HepG2 (cell line): ENCODE results near the gene SLC4A2. TPM values are rescaled to one million over a fixed set of nuclear protein-coding genes. Genes with fewer than 3 reads are reported as not detected.
A peak's percentile ranks its signal among the peaks of the same experiment; 100 is the strongest.

Experiments used
- ARID2 ChIP-seq: sonication (generic); formaldehyde crosslinking; IDR thresholded peaks from 2 replicates; pipeline ENCODE4 v1.8.1; 2022; ENCODE audit warnings: mild to moderate bottlenecking, missing genetic modification reagents, borderline replicate concordance
- ASH2L ChIP-seq: fragments of 300-600, 200-600 bp; sonication (generic); IDR thresholded peaks from 2 replicates; pipeline ENCODE4 v1.7.0; 2017; ENCODE audit warnings: low read depth, mild to moderate bottlenecking, moderate library complexity, mixed read lengths, low read length; ENCODE audit not compliant: insufficient read length
- FOXK2 ChIP-seq: fragments of 450-650 bp; IDR thresholded peaks from 2 replicates; pipeline ENCODE4 v1.6.1; 2016
- GFI1 ChIP-seq: sonication (generic); formaldehyde crosslinking; IDR thresholded peaks from 2 replicates; pipeline ENCODE4 v1.5.0; 2020; ENCODE audit warnings: missing genetic modification reagents, mild to moderate bottlenecking, borderline replicate concordance
- HBP1 ChIP-seq: IDR thresholded peaks from 2 replicates; pipeline ENCODE4 v1.6.1; 2016; ENCODE audit warnings: low read depth, control low read depth
- HHEX ChIP-seq: IDR thresholded peaks from 2 replicates; pipeline ENCODE4 v1.6.1; 2016; ENCODE audit warnings: control low read depth
- MEF2D ChIP-seq: sonication (generic); formaldehyde crosslinking; IDR thresholded peaks from 2 replicates; pipeline ENCODE4 v1.5.1; 2020; ENCODE audit warnings: mild to moderate bottlenecking, missing genetic modification reagents
- MIXL1 ChIP-seq: IDR thresholded peaks from 2 replicates; pipeline ENCODE4 v1.6.1; 2016
- MXI1 ChIP-seq: IDR thresholded peaks from 3 replicates; pipeline ENCODE4 v1.6.1; 2012; ENCODE audit warnings: low read depth, low read length, inconsistent platforms, borderline replicate concordance
- MYC ChIP-seq: sonication (generic); formaldehyde crosslinking; IDR thresholded peaks from 2 replicates; pipeline ENCODE4 v1.9.0; 2021; ENCODE audit warnings: missing genetic modification reagents, borderline replicate concordance
- NFYB ChIP-seq: sonication (generic); formaldehyde crosslinking; IDR thresholded peaks from 2 replicates; pipeline ENCODE4 v1.4.0; 2020; ENCODE audit warnings: missing genetic modification reagents
- NR2F1 ChIP-seq, 2 experiments: fragments of 450-650 bp in 1 of 2; formaldehyde crosslinking in 1 of 2; IDR thresholded peaks; 2 replicates each; pipeline versions ENCODE4 v1.5.0 to v1.6.1; 2016 to 2020; ENCODE audit warnings: mild to moderate bottlenecking in 1 of 2, missing compliant biosample characterization in 1 of 2, missing genetic modification reagents in 1 of 2, moderate library complexity in 1 of 2
- SIX4 ChIP-seq: sonication (generic); formaldehyde crosslinking; IDR thresholded peaks from 2 replicates; pipeline ENCODE4 v1.4.0; 2020; ENCODE audit warnings: missing genetic modification reagents
- SMYD3 ChIP-seq: sonication (generic); formaldehyde crosslinking; IDR thresholded peaks from 2 replicates; pipeline ENCODE4 v1.8.1; 2023; ENCODE audit warnings: mild to moderate bottlenecking, missing genetic modification reagents
- SP4 ChIP-seq: sonication (generic); formaldehyde crosslinking; IDR thresholded peaks from 2 replicates; pipeline ENCODE4 v1.8.1; 2023; ENCODE audit warnings: mild to moderate bottlenecking, missing genetic modification reagents
- STAG1 ChIP-seq: sonication (generic); formaldehyde crosslinking; IDR thresholded peaks from 2 replicates; pipeline ENCODE4 v1.4.0; 2020; ENCODE audit warnings: missing genetic modification reagents
- TBP ChIP-seq: sonication (generic); formaldehyde crosslinking; IDR thresholded peaks from 2 replicates; pipeline ENCODE4 v1.5.0; 2020; ENCODE audit warnings: missing genetic modification reagents
- TEAD3 ChIP-seq: optimal IDR thresholded peaks from 2 replicates; pipeline ENCODE3; 2016; ENCODE audit warnings: borderline replicate concordance
- ZBTB20 ChIP-seq: sonication (generic); formaldehyde crosslinking; IDR thresholded peaks from 2 replicates; pipeline ENCODE4 v1.8.1; 2023; ENCODE audit warnings: missing genetic modification reagents, low read depth, mild to moderate bottlenecking, borderline replicate concordance
- ZNF205 ChIP-seq: IDR thresholded peaks from 2 replicates; pipeline ENCODE4 v1.6.1; 2018; ENCODE audit warnings: missing biosample characterization, missing genetic modification reagents
- ZNF207 ChIP-seq: fragments of 450-650 bp; IDR thresholded peaks from 2 replicates; pipeline ENCODE4 v1.6.1; 2016; ENCODE audit warnings: antibody characterized with exemption, borderline replicate concordance
- ZNF275 ChIP-seq: sonication (generic); formaldehyde crosslinking; IDR thresholded peaks from 2 replicates; pipeline ENCODE4 v1.8.0; 2022; ENCODE audit warnings: missing genetic modification reagents, mild to moderate bottlenecking, inconsistent platforms, borderline replicate concordance
- ZNF354B ChIP-seq: sonication (generic); formaldehyde crosslinking; IDR thresholded peaks from 2 replicates; pipeline ENCODE4 v1.8.0; 2022; ENCODE audit warnings: mild to moderate bottlenecking, missing genetic modification reagents
- ZNF761 ChIP-seq: sonication (generic); formaldehyde crosslinking; conservative IDR thresholded peaks from 2 replicates; pipeline ENCODE4 v1.4.0; 2020; ENCODE audit warnings: mild to moderate bottlenecking, missing genetic modification reagents
- ZNF784 ChIP-seq: sonication (generic); formaldehyde crosslinking; IDR thresholded peaks from 2 replicates; pipeline ENCODE4 v1.5.1; 2020; ENCODE audit warnings: missing genetic modification reagents, mild to moderate bottlenecking, borderline replicate concordance
- ZSCAN9 ChIP-seq: IDR thresholded peaks from 2 replicates; pipeline ENCODE4 v1.6.1; 2016; ENCODE audit warnings: borderline replicate concordance
- polyA plus RNA-seq, 8 experiments: library from polyadenylated mRNA; depleted of rRNA in 3 of 8; stranded (reverse) in 7 of 8; unstranded in 1 of 8; fragments of >200 nt; fragmentation: Illumina TruSeq in 4 of 8; extraction: Trizol in 4 of 8; gene quantifications; 2 replicates each; pipeline versions ENCODE4 v1.2.1 to v1.2.3, GENCODE V29; 2011 to 2016; ENCODE audit warnings: low read depth in 4 of 8, missing spikeins in 1 of 8, mixed read lengths in 1 of 8; ENCODE audit not compliant: insufficient read depth in 1 of 8
- total RNA-seq, 5 experiments: library from RNA; depleted of rRNA; stranded (reverse); fragments of >200 nt; fragmentation: Illumina TruSeq; extraction: Trizol; gene quantifications; 2 replicates each; pipeline ENCODE4 v1.2.3, GENCODE V29; 2016; ENCODE audit warnings: low read depth in 1 of 5
- TF ChIP-seq, protein P1 (sequence below): sonication (generic); formaldehyde crosslinking; IDR thresholded peaks from 2 replicates; pipeline ENCODE4 v1.4.0; 2020; ENCODE audit warnings: mild to moderate bottlenecking, missing genetic modification reagents

Gene SLC4A2
- total and polyA plus RNA-seq, 2 of the 13 experiments (the other 11 are each of a cell fraction or from before 2014, with no cell fraction given): 51.9 to 73.4 TPM

GRCh38 chr7:151010307-151011096, 48.9 kb upstream of the SLC4A2 start (continued):
- TF ChIP-seq TEAD3: no peak
- TF ChIP-seq ZNF207: no peak
- TF ChIP-seq HHEX (CRISPR knock-in tag): no peak
- TF ChIP-seq MIXL1 (CRISPR knock-in tag): no peak
- TF ChIP-seq ZNF354B: no peak
- TF ChIP-seq ZBTB20 (CRISPR knock-in tag): no peak
- peak; percentile 81 for TF ChIP-seq MYC
- no peak for TF ChIP-seq ZNF784 (CRISPR knock-in tag)
- no peak for TF ChIP-seq HBP1 (CRISPR knock-in tag)
- TF ChIP-seq SIX4 (CRISPR knock-in tag): no peak
- TF ChIP-seq MEF2D (CRISPR knock-in tag): no peak
- no peak; the same call in 2 of the 3 replicates for TF ChIP-seq MXI1
- TF ChIP-seq FOXK2: no peak
- peak; percentile 41; the same call in 1 of the 2 replicates for TF ChIP-seq SP4
- TF ChIP-seq, protein P1, sequence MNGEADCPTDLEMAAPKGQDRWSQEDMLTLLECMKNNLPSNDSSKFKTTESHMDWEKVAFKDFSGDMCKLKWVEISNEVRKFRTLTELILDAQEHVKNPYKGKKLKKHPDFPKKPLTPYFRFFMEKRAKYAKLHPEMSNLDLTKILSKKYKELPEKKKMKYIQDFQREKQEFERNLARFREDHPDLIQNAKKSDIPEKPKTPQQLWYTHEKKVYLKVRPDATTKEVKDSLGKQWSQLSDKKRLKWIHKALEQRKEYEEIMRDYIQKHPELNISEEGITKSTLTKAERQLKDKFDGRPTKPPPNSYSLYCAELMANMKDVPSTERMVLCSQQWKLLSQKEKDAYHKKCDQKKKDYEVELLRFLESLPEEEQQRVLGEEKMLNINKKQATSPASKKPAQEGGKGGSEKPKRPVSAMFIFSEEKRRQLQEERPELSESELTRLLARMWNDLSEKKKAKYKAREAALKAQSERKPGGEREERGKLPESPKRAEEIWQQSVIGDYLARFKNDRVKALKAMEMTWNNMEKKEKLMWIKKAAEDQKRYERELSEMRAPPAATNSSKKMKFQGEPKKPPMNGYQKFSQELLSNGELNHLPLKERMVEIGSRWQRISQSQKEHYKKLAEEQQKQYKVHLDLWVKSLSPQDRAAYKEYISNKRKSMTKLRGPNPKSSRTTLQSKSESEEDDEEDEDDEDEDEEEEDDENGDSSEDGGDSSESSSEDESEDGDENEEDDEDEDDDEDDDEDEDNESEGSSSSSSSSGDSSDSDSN (CRISPR knock-in tag): peak; percentile 65; the same call in 1 of the 2 replicates
- TF ChIP-seq NR2F1 (CRISPR knock-in tag; IDR thresholded peaks at IDR 0.05): no peak
- no peak for TF ChIP-seq STAG1 (CRISPR knock-in tag)
- no peak for TF ChIP-seq GFI1 (CRISPR knock-in tag)
- no peak for TF ChIP-seq ZNF205 (CRISPR knock-in tag)
- TF ChIP-seq ASH2L: no peak
- no peak for TF ChIP-seq ZNF761 (CRISPR knock-in tag)
- TF ChIP-seq ARID2: 0 out of 2 replicates have a peak, but pooled peaks have one; percentile 23
- TF ChIP-seq ZNF275 (CRISPR knock-in tag): no peak
- no peak for TF ChIP-seq SMYD3 (CRISPR knock-in tag)
- no peak for TF ChIP-seq TBP (CRISPR knock-in tag)
- TF ChIP-seq ZSCAN9: no peak
- TF ChIP-seq NFYB: no peak
